Activated CD8-positive, alpha-beta memory T cell treated with anti-CD3 and anti-CD28 coated beads for 1 hour (primary cell): ENCODE measurements around the gene HBS1L.

Source experiments
- DNase-seq, 2 donors: peaks; one replicate each; pipeline ENCODE4 v3.0.0-alpha.2; 2020; ENCODE audit warnings: low read depth in 1 of 2; ENCODE audit errors: extremely low read depth in 1 of 2

The HBS1L gene

GRCh38 chr6:135002974-135003703 lies 51.5 kb downstream of the HBS1L start:
- no peak for DNase-seq

GRCh38 chr6:135002229-135002844 lies 52.3 kb downstream of the HBS1L start:
- no peak for DNase-seq

GRCh38 chr6:134999107-134999506 lies 55.5 kb downstream of the HBS1L start:
- DNase-seq: no peak

- no peak for DNase-seq
These were observed 57.3 kb downstream of the HBS1L start for GRCh38 chr6:134997133-134997995.

- DNase-seq: no peak
These were observed 59.1 kb downstream of the HBS1L start for GRCh38 chr6:134995536-134995935.

GRCh38 chr6:134994431-134994830 lies 60.2 kb downstream of the HBS1L start:
- DNase-seq: no peak

GRCh38 chr6:134992155-134992554 lies 62.5 kb downstream of the HBS1L start:
- no peak for DNase-seq

GRCh38 chr6:134990262-134990661 lies 64.4 kb downstream of the HBS1L start:
- DNase-seq: no peak

- no peak for DNase-seq
These were observed 69.8 kb downstream of the HBS1L start for GRCh38 chr6:134984821-134985220.

- no peak for DNase-seq
These were observed 70.8 kb downstream of the HBS1L start for GRCh38 chr6:134983823-134984222.

GRCh38 chr6:134982161-134982560 lies 72.5 kb downstream of the HBS1L start:
- no peak for DNase-seq

GRCh38 chr6:134980846-134981245 lies 73.8 kb downstream of the HBS1L start:
- DNase-seq: no peak

- no peak for DNase-seq
These were observed 75.5 kb downstream of the HBS1L start for GRCh38 chr6:134979142-134979541.

GRCh38 chr6:134974370-134974769 lies 80.3 kb downstream of the HBS1L start:
- no peak for DNase-seq

GRCh38 chr6:134967711-134968110 lies 86.9 kb downstream of the HBS1L start:
- DNase-seq: no peak

- no peak for DNase-seq
These were observed 90.0 kb downstream of the HBS1L start for GRCh38 chr6:134964451-134965203.

- DNase-seq: no peak
These were observed 92.2 kb downstream of the HBS1L start for GRCh38 chr6:134962421-134962820.

- DNase-seq: no peak
These were observed 93.3 kb downstream of the HBS1L start for GRCh38 chr6:134961366-134961765.

GRCh38 chr6:134959603-134960002 lies 95.0 kb downstream of the HBS1L start:
- DNase-seq: no peak

GRCh38 chr6:134956676-134957075 lies 97.9 kb downstream of the HBS1L start:
- no peak for DNase-seq

- no peak for DNase-seq
These were observed 98.6 kb downstream of the HBS1L start for GRCh38 chr6:134956032-134956431.
